Mesodermal cell (in vitro differentiated cells): ENCODE data around the gene DAB1.

ENCODE experiments used
- H3K27ac ChIP-seq: 2 replicates; pipeline ENCODE4 v1.7.0; 2013; ENCODE audit warnings: mild to moderate bottlenecking, low read depth, low read length, moderate library complexity; ENCODE audit not compliant: severe bottlenecking
- H3K36me3 ChIP-seq: 2 replicates; pipeline ENCODE4 v1.7.1; 2013; ENCODE audit warnings: mild to moderate bottlenecking, low read length, moderate library complexity; ENCODE audit not compliant: control insufficient read depth, insufficient read depth
- H3K4me1 ChIP-seq: one replicate; pipeline ENCODE4 v1.7.1; 2013; ENCODE audit warnings: mild to moderate bottlenecking, low read length; ENCODE audit not compliant: insufficient read depth, control insufficient read depth, poor library complexity, severe bottlenecking
- H3K4me3 ChIP-seq: 2 replicates; pipeline ENCODE4 v1.7.0; 2013; ENCODE audit warnings: low read length, control low read depth, mild to moderate bottlenecking; ENCODE audit not compliant: insufficient read depth, poor library complexity, severe bottlenecking; ENCODE audit errors: extremely low read depth
- H3K9me3 ChIP-seq: 2 replicates; pipeline ENCODE4 v1.7.1; 2013; ENCODE audit warnings: mild to moderate bottlenecking, low read length, moderate library complexity; ENCODE audit not compliant: control insufficient read depth
- WGBS, 2 experiments: methylation state at CpG; one replicate each; pipeline ENCODE4 v1.1.5; 2013; ENCODE audit warnings: missing lambda C conversion rate in 2 of 2; ENCODE audit not compliant: insufficient coverage in 2 of 2; 5-methylcytosine and 5-hydroxymethylcytosine counted together

Gene DAB1

DNA sequence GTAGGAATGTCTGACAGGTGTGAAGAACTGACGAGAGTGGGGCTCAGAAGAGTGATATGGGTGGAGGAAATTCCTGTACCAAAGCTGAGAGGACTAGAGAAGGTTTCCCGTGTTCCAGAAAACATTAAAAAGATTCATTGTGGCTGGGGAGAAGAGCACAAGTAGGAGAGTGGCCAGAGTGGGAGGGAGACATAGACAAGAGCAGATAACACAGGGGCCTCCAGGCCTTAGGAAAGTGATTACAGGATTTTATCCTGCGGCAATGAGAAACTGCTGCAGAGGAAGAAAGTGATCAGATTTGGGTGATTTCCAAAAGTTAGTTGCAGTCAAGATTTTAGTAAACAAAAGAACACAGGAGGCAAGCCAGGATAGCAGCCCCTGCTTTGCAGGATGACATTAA is 465.9 kb downstream of the DAB1 start:
- 85 to 86% methylated on average over 2 of the region's 3 CpGs for WGBS, 2 experiments
- Histone ChIP-seq H3K4me1 (peaks cover 15% of the 10 kb centered on the region), H3K9me3 (no peaks in the 10 kb centered on the region), H3K27ac (peak overlapping the region; percentile 48), H3K4me3 (no peak overlapping the region), H3K36me3 (no peaks in the 10 kb centered on the region)

DNA sequence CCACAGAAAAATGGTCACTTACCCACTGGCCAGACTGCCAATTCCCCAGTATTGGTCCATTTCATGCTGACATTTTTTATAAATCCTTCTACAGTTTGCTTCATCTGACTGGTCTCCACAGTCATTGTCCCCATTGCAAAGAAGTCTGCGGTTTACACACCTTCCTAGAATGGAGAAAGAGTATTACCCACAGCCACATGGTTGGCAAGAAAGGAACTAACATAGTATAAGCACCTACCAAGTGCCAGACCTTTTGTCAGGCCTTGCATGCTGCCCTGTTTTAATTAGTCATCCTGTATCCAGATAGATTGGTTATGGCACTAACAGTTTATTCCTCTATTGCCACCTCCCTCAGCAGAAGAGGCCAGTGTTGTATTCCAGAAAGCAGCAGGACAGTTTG is 469.2 kb downstream of the DAB1 start:
- WGBS, 2 experiments: 100% methylated on average over 1 of the region's 1 CpG
- Histone ChIP-seq H3K9me3 (no peaks in the 10 kb centered on the region), H3K4me1 (peaks cover 15% of the 10 kb centered on the region), H3K4me3 (no peak overlapping the region), H3K36me3 (no peaks in the 10 kb centered on the region), H3K27ac (no peak overlapping the region)

DNA sequence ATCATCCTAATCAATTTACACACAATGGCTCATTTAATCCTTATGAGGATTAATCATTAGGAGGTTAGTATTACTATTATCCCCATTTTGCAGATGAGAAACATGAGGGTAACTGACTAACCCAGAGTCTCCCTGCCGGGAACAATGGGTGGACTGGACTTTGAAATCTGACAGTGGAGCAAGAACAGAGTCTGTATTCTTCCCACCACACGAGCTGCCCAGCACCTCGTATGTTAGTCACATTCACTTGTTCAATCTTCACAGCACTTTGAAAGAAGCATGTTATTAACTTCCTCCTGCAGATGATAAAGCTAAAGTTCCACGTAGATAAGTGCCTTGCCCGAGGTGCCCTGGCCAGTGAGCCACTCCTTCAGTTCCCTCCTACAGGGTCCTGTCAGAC is 470.5 kb downstream of the DAB1 start:
- 66 to 100% methylated on average over 2 to 4 of the region's 5 CpGs for WGBS, 2 experiments
- Histone ChIP-seq H3K4me3 (no peak overlapping the region), H3K36me3 (no peaks in the 10 kb centered on the region), H3K4me1 (peaks cover 8% of the 10 kb centered on the region), H3K9me3 (no peaks in the 10 kb centered on the region), H3K27ac (no peak overlapping the region)

DNA sequence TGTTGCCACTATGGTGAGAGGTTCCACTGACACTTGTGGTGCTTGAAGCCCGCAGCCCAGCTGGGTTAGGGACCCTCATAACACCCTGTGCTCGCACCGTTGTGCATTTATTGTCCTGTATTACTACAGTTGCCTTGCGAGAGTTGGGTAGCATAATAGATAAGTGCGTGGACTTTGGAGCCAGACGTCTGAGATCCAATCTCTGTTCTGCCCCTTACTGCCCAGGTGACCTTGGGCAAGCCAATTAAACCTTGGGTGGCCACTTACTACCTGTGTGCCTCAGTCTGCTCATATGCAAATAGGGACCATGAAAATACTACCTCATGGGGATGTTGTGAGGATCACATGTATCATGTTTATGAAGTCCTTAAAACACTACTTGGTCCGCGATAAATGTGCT is 471.4 kb downstream of the DAB1 start:
- Histone ChIP-seq H3K4me1 (peaks cover 1% of the 10 kb centered on the region), H3K4me3 (no peak overlapping the region), H3K27ac (no peak overlapping the region), H3K9me3 (no peaks in the 10 kb centered on the region), H3K36me3 (no peaks in the 10 kb centered on the region)
- WGBS, 2 experiments: 90 to 97% methylated on average over 5 to 6 of the region's 8 CpGs

DNA sequence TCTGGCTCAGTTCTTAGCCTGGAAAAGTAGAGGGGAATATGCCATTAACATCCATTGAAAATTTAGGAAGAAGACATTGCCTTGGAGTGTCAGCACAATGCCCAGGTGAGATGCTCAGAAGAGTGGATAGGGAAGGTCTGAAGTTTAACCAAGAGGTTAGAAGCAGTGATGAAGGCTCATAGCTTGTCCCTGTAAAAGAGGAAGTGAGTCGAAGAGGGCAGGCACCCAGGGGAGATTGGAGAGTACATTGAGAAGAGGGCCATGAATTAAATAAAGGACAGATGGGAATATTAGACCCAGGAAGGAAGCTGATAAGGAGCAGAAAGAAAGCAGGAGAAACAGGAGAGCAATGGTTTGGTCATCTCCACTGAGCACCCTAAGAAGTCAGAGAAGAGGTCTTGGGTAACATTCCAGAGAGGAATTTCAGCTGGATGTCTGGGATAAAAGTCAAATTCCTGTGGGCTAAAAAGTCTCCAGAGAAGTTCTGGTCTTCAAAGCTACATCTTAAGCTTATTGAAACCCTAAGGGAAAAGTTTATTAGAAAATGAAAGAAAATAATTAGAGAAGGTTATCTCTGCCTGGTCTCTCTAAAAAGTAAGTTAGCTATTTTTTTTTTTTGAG is 475.3 kb downstream of the DAB1 start:
- Histone ChIP-seq H3K27ac (no peak overlapping the region), H3K4me3 (no peak overlapping the region), H3K9me3 (no peaks in the 10 kb centered on the region), H3K4me1 (no peaks in the 10 kb centered on the region), H3K36me3 (no peaks in the 10 kb centered on the region)
- WGBS, 2 experiments: 83 to 86% methylated on average over 1 of the region's 1 CpG
